ENCODE results near the gene RMC1.

RMC1 gene

GRCh38 chr18:23526501-23527063 lies 23.3 kb downstream of the RMC1 start:
- H3K27me3 ChIP-seq: no peaks in the 10 kb centered on the region
- no peak overlapping the region for H3K4me3 ChIP-seq (ENCODE audit: low read depth, low read length)
- no peaks in the 10 kb centered on the region for H3K9me3 ChIP-seq
- TF ChIP-seq, protein P1, sequence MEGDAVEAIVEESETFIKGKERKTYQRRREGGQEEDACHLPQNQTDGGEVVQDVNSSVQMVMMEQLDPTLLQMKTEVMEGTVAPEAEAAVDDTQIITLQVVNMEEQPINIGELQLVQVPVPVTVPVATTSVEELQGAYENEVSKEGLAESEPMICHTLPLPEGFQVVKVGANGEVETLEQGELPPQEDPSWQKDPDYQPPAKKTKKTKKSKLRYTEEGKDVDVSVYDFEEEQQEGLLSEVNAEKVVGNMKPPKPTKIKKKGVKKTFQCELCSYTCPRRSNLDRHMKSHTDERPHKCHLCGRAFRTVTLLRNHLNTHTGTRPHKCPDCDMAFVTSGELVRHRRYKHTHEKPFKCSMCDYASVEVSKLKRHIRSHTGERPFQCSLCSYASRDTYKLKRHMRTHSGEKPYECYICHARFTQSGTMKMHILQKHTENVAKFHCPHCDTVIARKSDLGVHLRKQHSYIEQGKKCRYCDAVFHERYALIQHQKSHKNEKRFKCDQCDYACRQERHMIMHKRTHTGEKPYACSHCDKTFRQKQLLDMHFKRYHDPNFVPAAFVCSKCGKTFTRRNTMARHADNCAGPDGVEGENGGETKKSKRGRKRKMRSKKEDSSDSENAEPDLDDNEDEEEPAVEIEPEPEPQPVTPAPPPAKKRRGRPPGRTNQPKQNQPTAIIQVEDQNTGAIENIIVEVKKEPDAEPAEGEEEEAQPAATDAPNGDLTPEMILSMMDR (IDR thresholded peaks at IDR 0.05; ENCODE audit: low read depth, low read length): no peak
- no peaks in the 10 kb centered on the region for H3K4me1 ChIP-seq
- DNase-seq: no peak
- H3K36me3 ChIP-seq: no peaks in the 10 kb centered on the region

DNA sequence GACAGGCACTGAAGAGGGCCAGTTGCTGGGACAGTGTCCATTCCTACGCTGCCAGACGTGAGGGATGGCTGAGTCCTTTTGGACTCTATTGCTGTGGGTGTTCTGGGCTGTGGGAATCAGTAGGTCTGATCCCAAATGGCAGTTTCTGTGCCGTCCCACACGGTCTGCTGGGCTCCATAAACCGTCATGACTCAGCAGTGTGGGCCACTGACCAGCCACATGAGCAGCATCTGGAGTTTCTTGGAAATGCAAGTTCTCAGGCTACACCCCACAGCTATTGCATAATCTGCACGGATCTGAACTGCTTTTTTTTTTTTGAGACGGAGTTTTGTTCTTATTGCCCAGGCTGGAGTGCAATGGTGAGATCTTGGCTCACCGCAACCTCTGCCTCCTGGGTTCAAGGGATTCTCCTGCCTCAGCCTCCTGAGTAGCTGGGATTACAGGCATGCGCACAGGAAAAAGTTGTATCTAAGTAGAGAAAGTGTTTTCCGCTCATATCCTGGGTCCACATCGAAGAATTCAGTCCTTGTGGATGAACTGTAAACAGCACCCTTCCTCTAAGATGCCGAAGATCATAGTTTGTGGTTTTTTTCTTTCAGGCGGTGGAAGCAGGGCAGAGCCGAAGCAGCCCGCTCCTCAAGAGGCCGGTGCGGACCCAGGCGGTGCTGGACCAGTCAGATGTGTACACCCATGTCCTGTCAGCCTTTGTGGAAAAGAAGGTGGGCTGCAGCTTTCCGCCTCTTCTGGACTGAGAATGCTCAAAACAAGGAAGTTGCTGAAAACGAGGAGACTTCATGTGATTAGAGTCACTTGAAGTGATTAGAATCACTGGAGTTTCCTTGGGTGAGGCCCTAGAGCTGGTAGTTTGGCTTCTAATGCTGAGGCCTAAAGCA lies 25.5 kb downstream of the RMC1 start:
- H3K4me3 ChIP-seq (ENCODE audit: low read depth, low read length): no peak overlapping the region
- TF ChIP-seq, protein P1 (IDR thresholded peaks at IDR 0.05; ENCODE audit: low read depth, low read length): no peak
- H3K36me3 ChIP-seq: no peaks in the 10 kb centered on the region
- no peak for DNase-seq
- H3K9me3 ChIP-seq: no peaks in the 10 kb centered on the region
- H3K27me3 ChIP-seq: no peaks in the 10 kb centered on the region
- no peaks in the 10 kb centered on the region for H3K4me1 ChIP-seq

DNA sequence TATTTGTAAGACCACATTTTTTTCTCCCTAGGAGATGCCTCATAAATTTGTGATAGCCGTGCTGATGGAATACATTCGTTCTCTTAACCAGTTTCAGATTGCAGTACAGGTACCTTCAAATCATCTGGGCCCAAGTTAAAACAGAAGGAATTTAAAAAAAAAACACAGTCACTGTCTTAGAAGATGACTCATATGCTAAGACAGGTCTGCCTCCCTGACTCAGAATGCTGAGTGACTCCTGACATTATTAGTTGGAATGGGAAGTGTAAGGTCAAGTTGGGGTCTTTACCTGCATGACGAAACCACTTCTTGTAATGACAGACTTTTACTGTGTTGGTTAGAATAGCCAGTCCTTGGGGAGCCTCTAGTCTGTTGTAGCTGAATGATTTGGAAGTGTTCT lies 26.3 kb downstream of the RMC1 start:
- DNase-seq: no peak
- Histone ChIP-seq H3K4me1 (no peaks in the 10 kb centered on the region), H3K36me3 (no peaks in the 10 kb centered on the region), H3K27me3 (no peaks in the 10 kb centered on the region), H3K9me3 (no peaks in the 10 kb centered on the region), H3K4me3 (ENCODE audit: low read depth, low read length) (no peak overlapping the region)
- TF ChIP-seq, protein P1 (IDR thresholded peaks at IDR 0.05; ENCODE audit: low read depth, low read length): no peak

DNA sequence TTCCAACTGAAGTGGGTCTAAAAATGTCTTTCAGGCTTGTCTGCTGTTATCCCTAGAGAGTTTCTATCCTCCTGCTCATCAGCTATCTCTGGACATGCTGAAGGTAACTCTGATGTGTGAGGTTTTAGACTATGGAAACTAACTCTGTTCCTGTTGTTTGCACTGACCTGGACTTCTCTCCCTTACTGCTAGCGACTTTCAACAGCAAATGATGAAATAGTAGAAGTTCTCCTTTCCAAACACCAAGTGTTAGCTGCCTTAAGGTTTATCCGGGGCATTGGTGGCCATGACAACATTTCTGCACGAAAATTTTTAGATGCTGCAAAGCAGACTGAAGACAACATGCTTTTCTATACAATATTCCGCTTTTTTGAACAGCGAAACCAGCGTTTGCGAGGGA lies 26.9 kb downstream of the RMC1 start:
- no peak overlapping the region for H3K4me3 ChIP-seq (ENCODE audit: low read depth, low read length)
- TF ChIP-seq, protein P1 (IDR thresholded peaks at IDR 0.05; ENCODE audit: low read depth, low read length): no peak
- no peaks in the 10 kb centered on the region for H3K36me3 ChIP-seq
- H3K4me1 ChIP-seq: no peaks in the 10 kb centered on the region
- H3K9me3 ChIP-seq: no peaks in the 10 kb centered on the region
- H3K27me3 ChIP-seq: no peaks in the 10 kb centered on the region
- DNase-seq: no peak

GRCh38 chr18:23531912-23532311 lies 28.6 kb downstream of the RMC1 start:
- no peak for DNase-seq
- H3K9me3 ChIP-seq: no peaks in the 10 kb centered on the region
- H3K27me3 ChIP-seq: no peaks in the 10 kb centered on the region
- no peaks in the 10 kb centered on the region for H3K4me1 ChIP-seq
- TF ChIP-seq, protein P1 (IDR thresholded peaks at IDR 0.05; ENCODE audit: low read depth, low read length): no peak
- H3K4me3 ChIP-seq (ENCODE audit: low read depth, low read length): no peak overlapping the region
- no peaks in the 10 kb centered on the region for H3K36me3 ChIP-seq

GRCh38 chr18:23532848-23533247 lies 29.5 kb downstream of the RMC1 start:
- TF ChIP-seq, protein P1 (IDR thresholded peaks at IDR 0.05; ENCODE audit: low read depth, low read length): no peak

More at GRCh38 chr18:23532848-23533247, 29.5 kb downstream of the RMC1 start:
- Histone ChIP-seq H3K4me3 (ENCODE audit: low read depth, low read length) (no peak overlapping the region), H3K27me3 (no peaks in the 10 kb centered on the region), H3K4me1 (no peaks in the 10 kb centered on the region), H3K9me3 (no peaks in the 10 kb centered on the region), H3K36me3 (no peaks in the 10 kb centered on the region)
- no peak for DNase-seq

Data from BE2C (cell line).